AG09309 (cell line): Measurements from ENCODE around the gene SIL1.
"Not testable (repeated sequence)": the region's sequence is repeated elsewhere in the genome, so short reads cannot be mapped to it uniquely, and the experiment has no call there.

Source experiments
- DNase-seq: peaks from one replicate; pipeline ENCODE4 v3.0.0-alpha.2; 2010; ENCODE audit warnings: low read depth
- H3K4me3 ChIP-seq: 2 replicates; pipeline ENCODE4 v1.5.1; 2011; ENCODE audit warnings: mild to moderate bottlenecking, low read depth, low read length, moderate library complexity; ENCODE audit not compliant: control insufficient read depth
- TF ChIP-seq, protein P1 (sequence below): IDR thresholded peaks from 2 replicates; pipeline ENCODE4 v1.5.1; 2011; ENCODE audit warnings: mild to moderate bottlenecking, low read depth, low read length, inconsistent platforms; ENCODE audit not compliant: insufficient read depth, control insufficient read depth; ENCODE audit errors: missing control alignments

SIL1 gene

DNA sequence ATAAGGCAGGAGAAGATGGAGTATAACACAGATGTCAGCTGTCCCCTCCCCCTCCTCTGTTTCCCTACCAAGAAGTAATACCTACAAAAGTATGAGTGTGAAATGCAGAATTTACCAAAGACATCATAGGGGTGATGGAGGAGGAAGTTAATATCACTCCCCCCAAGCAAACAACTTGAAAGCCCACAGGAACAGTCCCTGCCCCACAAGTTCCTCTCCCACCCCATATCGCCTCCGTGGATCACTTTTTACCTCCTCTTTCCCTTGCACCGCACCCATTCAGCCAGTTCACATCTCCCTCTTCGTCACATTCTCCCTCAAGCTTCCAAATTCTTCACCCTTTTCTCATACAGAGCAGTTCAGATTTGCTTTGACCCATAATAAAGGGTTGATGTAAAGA, 7.0 kb upstream of the SIL1 start:
- DNase-seq = no peak
- TF ChIP-seq, protein P1, sequence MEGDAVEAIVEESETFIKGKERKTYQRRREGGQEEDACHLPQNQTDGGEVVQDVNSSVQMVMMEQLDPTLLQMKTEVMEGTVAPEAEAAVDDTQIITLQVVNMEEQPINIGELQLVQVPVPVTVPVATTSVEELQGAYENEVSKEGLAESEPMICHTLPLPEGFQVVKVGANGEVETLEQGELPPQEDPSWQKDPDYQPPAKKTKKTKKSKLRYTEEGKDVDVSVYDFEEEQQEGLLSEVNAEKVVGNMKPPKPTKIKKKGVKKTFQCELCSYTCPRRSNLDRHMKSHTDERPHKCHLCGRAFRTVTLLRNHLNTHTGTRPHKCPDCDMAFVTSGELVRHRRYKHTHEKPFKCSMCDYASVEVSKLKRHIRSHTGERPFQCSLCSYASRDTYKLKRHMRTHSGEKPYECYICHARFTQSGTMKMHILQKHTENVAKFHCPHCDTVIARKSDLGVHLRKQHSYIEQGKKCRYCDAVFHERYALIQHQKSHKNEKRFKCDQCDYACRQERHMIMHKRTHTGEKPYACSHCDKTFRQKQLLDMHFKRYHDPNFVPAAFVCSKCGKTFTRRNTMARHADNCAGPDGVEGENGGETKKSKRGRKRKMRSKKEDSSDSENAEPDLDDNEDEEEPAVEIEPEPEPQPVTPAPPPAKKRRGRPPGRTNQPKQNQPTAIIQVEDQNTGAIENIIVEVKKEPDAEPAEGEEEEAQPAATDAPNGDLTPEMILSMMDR = no peak
- no peak overlapping the region for H3K4me3 ChIP-seq

DNA sequence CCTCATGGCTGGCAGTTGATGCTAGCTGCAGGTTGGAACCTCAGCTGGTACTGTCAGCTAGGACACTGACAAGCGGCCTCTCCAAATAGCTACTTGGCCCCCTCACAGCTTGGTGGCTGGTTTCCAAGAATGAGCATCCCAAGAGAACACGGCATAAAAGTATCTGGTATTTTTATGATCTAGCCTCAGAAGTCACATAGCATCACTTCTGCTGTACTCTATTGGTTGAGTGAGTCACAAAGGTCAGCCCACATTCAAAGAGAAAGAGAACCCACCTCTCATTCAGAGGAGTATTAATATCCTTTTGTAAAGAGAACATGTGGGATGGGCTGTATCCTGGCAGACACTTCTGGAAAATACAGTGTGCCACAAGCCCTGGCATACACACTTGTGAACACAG, 6.0 kb upstream of the SIL1 start:
- TF ChIP-seq, protein P1 = no peak
- no peak for DNase-seq
- H3K4me3 ChIP-seq = no peak overlapping the region

DNA sequence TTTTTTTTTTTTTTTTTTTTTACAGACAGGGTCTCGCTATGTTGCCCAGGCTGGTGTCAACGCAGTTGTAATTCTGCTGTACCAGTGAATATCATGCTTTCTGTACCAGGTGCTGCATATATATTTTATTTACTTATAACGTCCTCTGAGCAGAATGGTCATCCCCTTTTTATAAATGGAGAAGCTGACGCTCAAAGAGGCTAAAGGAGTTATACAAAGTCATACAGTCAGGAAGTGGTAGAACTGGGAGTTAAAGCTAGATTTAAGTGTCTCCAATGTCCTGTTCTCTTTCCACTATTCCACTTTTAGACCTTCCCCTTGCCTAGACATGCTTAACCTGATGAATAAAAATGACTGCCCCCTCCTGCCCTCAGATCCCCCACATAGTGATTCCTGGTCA, 1.2 kb upstream of the SIL1 start:
- no peak for DNase-seq
- TF ChIP-seq, protein P1 = no peak
- H3K4me3 ChIP-seq = no peak overlapping the region

DNA sequence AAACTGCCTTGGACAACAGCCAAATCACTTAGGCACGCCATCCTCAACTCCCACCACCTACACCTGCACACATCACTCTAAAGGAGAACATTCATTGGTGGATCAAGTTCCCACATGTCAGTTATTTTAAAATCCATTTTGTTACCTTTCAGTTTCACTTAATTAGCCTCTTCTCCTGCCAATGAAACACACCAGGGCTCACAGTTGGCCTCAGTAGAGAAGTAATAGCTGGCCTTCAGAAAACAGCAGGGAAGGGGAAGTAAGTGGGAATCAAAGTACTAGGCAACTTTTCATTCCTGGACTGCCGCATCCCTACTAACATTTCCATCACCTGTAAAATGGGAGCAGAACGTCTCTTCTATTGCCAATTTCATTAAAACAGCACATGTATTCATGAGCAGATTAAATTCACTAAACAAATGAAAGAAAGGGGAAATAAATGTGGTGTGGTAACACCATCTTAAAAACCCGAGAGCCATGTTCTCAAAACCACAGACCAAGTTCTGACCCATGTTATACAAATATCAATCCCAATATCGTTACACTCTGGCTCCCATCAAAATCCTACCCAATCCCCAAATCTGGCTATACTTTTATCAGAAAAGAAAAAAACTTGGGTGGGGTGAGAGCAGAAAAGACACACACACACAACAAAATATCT, 1.7 kb downstream of the SIL1 start:
- DNase-seq = no peak
- no peak overlapping the region for H3K4me3 ChIP-seq
- TF ChIP-seq, protein P1 = no peak

DNA sequence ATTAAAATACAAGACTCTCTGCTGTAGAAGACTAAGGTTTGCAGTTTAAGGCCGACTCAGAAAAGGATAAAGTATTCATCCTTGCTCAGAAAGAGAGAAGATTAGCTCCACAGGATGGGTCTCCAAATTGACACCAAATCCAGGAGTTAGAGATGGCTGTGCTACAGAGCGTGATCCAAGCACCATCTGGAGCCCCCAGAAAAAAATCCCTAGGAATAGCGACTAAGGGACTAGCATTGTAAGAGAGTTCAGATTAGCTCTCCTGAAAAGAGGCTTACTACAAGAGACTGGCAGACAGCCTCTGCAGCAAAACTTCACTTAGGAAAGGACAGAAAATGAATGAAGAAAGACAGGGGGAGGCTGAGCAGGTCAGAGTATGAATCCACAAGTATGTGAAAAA, 3.7 kb downstream of the SIL1 start:
- TF ChIP-seq, protein P1 = no peak
- no peak for DNase-seq
- H3K4me3 ChIP-seq = no peak overlapping the region

DNA sequence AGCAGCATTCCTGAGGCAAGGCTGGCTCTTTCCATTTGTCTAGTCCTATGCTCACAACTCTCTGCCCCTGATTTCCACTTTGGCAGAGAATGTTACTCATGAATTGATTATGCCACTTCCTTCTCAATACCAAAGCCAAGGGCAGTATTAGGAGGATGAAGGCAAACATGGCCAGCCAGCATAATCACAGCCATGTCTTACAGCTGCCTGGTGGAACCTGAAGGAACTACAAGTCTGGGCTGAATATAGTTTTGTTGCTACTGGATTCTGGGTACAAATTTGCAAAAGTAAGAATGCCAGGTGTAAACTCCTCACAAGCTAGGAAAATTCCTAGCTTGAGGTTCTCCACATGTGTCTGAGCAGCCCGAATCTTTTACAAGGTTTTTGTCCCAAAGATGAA, 4.2 kb downstream of the SIL1 start:
- TF ChIP-seq, protein P1 = peak; percentile 22
- H3K4me3 ChIP-seq = no peak overlapping the region
- no peak for DNase-seq

DNA sequence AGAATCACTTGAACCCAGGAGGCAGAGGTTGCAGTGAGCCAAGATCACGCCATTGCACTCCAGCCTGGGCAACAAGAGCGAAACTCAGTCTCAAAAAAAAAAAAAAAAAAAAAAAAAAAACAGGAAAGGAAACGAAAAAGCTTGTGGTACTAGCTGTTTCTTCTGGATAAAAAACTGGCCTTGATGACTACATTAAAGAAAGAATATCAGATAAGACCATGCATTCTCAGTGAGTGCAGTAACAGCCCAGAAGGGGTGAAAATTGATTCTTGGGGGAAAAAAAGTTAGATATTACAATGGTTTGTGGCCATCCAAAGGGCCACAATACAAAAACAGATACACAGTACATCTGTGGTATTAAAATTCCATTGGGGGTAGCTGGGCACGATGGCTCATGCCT, 5.3 kb downstream of the SIL1 start:
- DNase-seq, H3K4me3 ChIP-seq: not testable (repeated sequence)

DNA sequence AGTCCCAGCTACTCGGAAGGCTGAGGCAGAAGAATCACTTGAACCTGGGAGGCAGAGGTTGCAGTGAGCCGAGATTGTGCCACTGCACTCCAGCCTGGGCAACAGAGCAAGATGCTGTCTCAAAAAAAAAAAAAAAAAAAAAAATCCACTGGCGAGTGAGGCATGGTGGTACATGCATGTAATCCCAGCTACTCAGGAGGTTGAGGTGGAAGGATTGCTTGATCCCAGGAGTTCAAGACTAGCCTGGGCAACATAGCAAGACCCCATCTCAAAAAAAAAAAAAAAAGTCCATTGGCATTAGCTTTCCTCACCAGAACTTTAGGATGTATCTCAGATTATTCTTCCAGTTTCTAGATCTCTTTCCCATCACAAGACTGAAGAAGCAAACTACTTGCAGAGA, 6.2 kb downstream of the SIL1 start:
- H3K4me3 ChIP-seq, DNase-seq: not testable (repeated sequence)
